Fibroblast of skin of back (primary cell): ENCODE data around the gene MMP17.
A peak's percentile ranks its signal among the peaks of the same experiment; 100 is the strongest.

ENCODE experiments used
- DNase-seq: peaks from one replicate; pipeline ENCODE4 v3.0.0-alpha.2; 2013

MMP17 gene

GRCh38 chr12:131830914-131831571 is 2.9 kb downstream of the MMP17 start:
- DNase-seq = peak; percentile 30

- DNase-seq = peak; percentile 88
Observed at GRCh38 chr12:131831635-131832041, 3.4 kb downstream of the MMP17 start.

GRCh38 chr12:131832321-131833231 is 4.4 kb downstream of the MMP17 start:
- peak; percentile 49 for DNase-seq

GRCh38 chr12:131833288-131833895 is 5.2 kb downstream of the MMP17 start:
- DNase-seq = no peak

- peak; percentile 36 for DNase-seq
Observed at GRCh38 chr12:131833896-131834641, 5.9 kb downstream of the MMP17 start.

GRCh38 chr12:131834798-131835615 is 6.8 kb downstream of the MMP17 start:
- no peak for DNase-seq

GRCh38 chr12:131835616-131836171 is 7.5 kb downstream of the MMP17 start:
- DNase-seq = no peak

GRCh38 chr12:131836193-131836592 is 8.0 kb downstream of the MMP17 start:
- DNase-seq = peak; percentile 16

- DNase-seq = no peak
Observed at GRCh38 chr12:131836714-131837397, 8.7 kb downstream of the MMP17 start.

GRCh38 chr12:131840643-131841416 is 12.6 kb downstream of the MMP17 start:
- no peak for DNase-seq

- DNase-seq = no peak
Observed at GRCh38 chr12:131841547-131841946, 13.4 kb downstream of the MMP17 start.

GRCh38 chr12:131842169-131842568 is 14.0 kb downstream of the MMP17 start:
- DNase-seq = no peak

- DNase-seq = no peak
Observed at GRCh38 chr12:131843527-131843926, 15.3 kb downstream of the MMP17 start.

GRCh38 chr12:131844140-131844539 is 15.9 kb downstream of the MMP17 start:
- no peak for DNase-seq

- DNase-seq = no peak
Observed at GRCh38 chr12:131844656-131845055, 16.5 kb downstream of the MMP17 start.

GRCh38 chr12:131845121-131845520 is 16.9 kb downstream of the MMP17 start:
- DNase-seq = no peak

GRCh38 chr12:131847456-131847855 is 19.3 kb downstream of the MMP17 start:
- no peak for DNase-seq

GRCh38 chr12:131848753-131849152 is 20.6 kb downstream of the MMP17 start:
- no peak for DNase-seq

- DNase-seq = no peak
Observed at GRCh38 chr12:131849700-131850553, 21.7 kb downstream of the MMP17 start.
